Epithelial cell of esophagus (primary cell): ENCODE results near the gene JCAD.

ENCODE experiments used
- DNase-seq: peaks from one replicate; pipeline ENCODE4 v3.0.0; 2010; ENCODE audit warnings: low read depth
- H3K4me3 ChIP-seq: 2 replicates; pipeline ENCODE4 v1.5.1; 2011; ENCODE audit warnings: mild to moderate bottlenecking, low read length, control low read depth
- CTCF ChIP-seq: IDR thresholded peaks from 2 replicates; pipeline ENCODE4 v1.5.1; 2011; ENCODE audit warnings: low read depth, mild to moderate bottlenecking, low read length, control low read depth, inconsistent platforms; ENCODE audit not compliant: insufficient read depth; ENCODE audit errors: missing control alignments

The JCAD gene

GRCh38 chr10:30036811-30037210, 22.6 kb downstream of the JCAD start:
- DNase-seq: no peak
- H3K4me3 ChIP-seq: no peak overlapping the region
- TF ChIP-seq CTCF: no peak

DNA sequence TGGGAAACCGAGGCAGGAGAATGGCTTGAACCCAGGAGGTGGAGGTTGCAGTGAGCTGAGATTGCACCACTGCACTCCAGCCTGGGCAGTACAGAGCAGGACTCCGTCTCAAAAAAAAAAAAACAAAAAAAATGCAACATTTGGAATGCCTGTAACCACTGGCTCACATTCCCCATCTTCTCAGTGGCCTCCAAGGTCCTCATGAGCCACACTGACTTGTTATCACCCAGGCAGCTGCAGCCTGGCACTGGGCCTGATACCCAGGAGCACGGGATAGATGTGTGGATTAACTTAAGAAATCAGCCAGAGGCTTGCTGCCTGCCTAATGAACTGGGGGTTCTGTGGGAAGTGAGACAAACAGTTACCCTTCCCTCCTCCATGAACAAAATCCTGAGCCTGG, 23.0 kb downstream of the JCAD start:
- no peak overlapping the region for H3K4me3 ChIP-seq
- TF ChIP-seq CTCF: no peak
- DNase-seq: no peak

- no peak for DNase-seq
- H3K4me3 ChIP-seq: no peak overlapping the region
- TF ChIP-seq CTCF: no peak
Observed at GRCh38 chr10:30034433-30035137, 24.8 kb downstream of the JCAD start.

GRCh38 chr10:30032125-30032524, 27.3 kb downstream of the JCAD start:
- TF ChIP-seq CTCF: no peak
- H3K4me3 ChIP-seq: no peak overlapping the region
- DNase-seq: no peak

DNA sequence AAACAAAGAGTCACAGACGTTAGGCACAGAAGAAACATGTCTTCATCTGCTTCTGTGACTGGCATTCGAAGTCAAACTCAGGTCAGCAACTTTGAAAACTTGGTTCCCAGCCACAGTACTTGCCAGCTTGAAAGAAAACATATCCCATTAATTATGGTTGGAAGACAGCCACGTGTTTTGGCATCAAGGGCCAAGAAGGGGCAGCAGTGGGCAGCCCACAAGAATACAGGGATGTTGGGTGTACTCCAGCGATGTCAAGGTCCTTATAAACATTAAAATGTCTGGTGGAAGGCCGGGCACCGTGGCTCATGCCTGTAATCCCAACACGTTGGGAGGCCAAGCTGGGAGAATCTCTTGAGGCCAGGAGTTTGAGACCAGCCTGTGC, 29.5 kb downstream of the JCAD start:
- no peak for TF ChIP-seq CTCF
- no peak overlapping the region for H3K4me3 ChIP-seq
- no peak for DNase-seq

- no peak overlapping the region for H3K4me3 ChIP-seq
- no peak for TF ChIP-seq CTCF
- DNase-seq: no peak
Observed at GRCh38 chr10:30029164-30029871, 30.1 kb downstream of the JCAD start.

GRCh38 chr10:30028738-30029030, 30.7 kb downstream of the JCAD start:
- H3K4me3 ChIP-seq: no peak overlapping the region
- TF ChIP-seq CTCF: no peak
- no peak for DNase-seq
